GM21786 (cell line): ENCODE results near the gene PROX1.

Experiments
- ATAC-seq: cut with Tn5 transposase; IDR thresholded peaks from one replicate; pipeline ENCODE4 v1.9.1; 2021; ENCODE audit not compliant: unreplicated experiment

Gene PROX1, protein sequence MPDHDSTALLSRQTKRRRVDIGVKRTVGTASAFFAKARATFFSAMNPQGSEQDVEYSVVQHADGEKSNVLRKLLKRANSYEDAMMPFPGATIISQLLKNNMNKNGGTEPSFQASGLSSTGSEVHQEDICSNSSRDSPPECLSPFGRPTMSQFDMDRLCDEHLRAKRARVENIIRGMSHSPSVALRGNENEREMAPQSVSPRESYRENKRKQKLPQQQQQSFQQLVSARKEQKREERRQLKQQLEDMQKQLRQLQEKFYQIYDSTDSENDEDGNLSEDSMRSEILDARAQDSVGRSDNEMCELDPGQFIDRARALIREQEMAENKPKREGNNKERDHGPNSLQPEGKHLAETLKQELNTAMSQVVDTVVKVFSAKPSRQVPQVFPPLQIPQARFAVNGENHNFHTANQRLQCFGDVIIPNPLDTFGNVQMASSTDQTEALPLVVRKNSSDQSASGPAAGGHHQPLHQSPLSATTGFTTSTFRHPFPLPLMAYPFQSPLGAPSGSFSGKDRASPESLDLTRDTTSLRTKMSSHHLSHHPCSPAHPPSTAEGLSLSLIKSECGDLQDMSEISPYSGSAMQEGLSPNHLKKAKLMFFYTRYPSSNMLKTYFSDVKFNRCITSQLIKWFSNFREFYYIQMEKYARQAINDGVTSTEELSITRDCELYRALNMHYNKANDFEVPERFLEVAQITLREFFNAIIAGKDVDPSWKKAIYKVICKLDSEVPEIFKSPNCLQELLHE

DNA sequence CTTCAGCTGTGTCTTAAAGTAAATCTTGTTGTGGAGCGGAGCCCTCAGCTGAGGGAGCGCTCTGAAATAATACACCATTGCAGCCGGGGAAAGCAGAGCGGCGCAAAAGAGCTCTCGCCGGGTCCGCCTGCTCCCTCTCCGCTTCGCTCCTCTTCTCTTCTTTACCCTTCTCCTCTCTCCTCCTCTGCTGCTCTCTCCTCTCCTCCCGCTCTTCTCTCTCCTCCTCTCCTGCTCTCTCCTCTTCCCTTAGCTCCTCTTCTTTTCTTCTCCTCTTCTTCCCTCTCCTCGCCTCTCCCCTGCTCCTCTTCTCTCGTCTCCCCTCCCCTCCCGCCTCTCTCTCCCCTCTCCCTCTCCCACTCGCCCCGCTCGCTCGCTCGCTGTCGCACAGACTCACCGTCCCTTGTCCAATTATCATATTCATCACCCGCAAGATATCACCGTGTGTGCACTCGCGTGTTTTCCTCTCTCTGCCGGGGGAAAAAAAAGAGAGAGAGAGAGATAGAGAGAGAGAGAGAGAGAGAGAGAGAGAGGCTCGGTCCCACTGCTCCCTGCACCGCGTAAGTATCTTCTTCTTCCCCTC, at the start of gene PROX1:
Gene PROX1, plus strand, starts transcription at position 47 of the 580 bp plus-strand sequence. CDS start 8,563 bp downstream, outside the sequence.
- ATAC-seq = peak; percentile 73

DNA sequence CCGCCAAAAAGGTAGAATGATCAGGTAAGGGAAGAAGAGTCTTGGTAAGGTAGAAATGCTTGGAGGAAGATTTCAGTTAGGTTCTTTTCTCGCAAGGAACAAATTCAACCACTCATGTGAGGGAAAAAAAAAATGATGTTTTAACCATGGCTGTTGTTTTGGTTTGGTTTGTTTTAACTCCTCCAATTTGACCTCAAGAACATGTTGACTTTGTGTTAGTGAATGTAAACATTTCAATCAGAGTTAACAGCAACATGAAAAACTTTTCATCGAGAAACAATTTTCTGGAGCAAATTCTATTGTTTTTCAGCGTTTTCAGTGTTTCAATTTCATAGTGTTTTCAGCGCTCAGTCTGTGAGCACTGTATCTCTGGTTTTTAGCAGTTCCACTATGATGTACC, 49.0 kb upstream of the PROX1 start:
- ATAC-seq = no peak

DNA sequence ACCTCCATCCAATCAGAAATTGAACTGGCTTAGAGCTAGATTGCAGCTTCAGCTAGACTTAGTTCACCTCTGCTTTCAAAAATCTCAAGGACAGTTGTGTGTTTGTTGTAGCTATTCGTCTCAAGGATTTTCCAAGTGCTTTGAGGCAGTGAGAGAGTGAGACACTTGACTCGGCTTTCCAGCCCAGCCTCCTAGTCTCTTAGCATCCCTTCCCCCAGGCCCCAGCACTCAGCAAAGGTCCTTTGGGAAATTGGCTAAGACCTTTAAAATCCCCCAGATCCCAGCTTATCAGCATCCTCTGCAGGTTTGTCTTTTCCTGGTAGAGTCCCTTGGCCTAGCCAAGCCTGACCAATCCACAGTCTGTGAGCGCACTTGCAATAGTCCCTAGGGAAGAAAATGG, 47.9 kb upstream of the PROX1 start:
- ATAC-seq = no peak

GRCh38 chr1:213940947-213941346, 46.8 kb upstream of the PROX1 start:
- no peak for ATAC-seq

- no peak for ATAC-seq
These were observed 45.7 kb upstream of the PROX1 start for GRCh38 chr1:213942061-213942460.

- ATAC-seq = no peak
These were observed 40.5 kb upstream of the PROX1 start for GRCh38 chr1:213947200-213947801.

DNA sequence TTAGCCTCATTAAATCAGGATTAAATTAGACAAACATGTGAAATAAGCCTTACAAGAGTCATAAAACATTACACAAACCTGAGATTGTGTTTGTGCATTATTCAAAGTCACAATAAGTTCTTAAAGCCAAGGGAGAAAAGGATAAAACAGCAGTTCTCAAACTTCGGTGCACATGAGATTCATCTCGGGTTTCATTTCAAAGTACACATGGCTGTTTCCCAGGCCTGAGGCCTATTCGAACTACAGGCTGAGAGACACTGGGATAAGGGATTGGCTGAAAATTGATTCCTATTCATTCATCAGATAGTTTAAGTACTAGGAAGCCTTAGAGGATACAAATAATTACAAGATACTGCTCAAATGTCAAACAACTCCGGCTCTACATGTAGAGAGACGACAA, 35.9 kb upstream of the PROX1 start:
- ATAC-seq = no peak

DNA sequence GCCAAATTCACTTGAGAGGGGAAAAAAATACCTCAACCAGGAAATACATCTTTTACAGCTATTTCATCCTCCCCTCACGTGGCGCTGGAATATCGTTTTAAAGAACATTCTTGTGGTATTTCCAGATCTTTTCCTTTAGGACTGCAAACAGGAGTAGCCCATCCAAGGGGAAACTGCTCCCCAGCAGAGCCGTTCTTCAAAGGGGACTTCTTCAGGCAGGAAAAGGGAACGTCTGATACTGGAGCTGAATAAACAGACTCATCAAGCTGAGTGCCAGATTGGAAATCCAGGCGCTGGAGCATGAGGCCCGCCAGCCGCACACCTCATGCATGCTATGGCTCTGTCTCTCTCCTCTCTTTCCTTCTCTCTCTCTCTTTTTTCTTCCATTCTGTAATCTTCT, 34.0 kb upstream of the PROX1 start:
- no peak for ATAC-seq

DNA sequence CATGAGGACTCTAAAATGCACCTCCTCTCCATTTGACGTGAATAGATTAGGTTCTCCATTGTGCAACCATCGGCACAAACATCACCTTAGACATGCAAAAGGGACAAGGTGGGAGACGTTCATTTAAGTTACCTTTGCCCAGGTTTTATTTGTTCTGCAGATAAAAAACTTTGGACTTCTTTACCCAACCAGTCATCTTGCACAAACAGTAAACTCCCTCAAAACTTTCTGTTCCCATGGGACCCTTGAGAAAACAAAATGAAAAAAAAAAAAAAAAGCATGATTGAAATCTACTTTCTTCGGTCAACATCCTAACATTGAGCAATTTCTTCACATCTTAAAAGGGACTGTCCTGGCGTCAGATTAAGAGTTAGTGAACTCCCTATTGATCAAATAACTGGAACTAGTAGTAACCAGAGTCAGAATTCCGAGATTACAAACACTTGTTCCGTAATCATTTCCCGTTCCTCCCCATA, 31.4 kb upstream of the PROX1 start:
- ATAC-seq = no peak

DNA sequence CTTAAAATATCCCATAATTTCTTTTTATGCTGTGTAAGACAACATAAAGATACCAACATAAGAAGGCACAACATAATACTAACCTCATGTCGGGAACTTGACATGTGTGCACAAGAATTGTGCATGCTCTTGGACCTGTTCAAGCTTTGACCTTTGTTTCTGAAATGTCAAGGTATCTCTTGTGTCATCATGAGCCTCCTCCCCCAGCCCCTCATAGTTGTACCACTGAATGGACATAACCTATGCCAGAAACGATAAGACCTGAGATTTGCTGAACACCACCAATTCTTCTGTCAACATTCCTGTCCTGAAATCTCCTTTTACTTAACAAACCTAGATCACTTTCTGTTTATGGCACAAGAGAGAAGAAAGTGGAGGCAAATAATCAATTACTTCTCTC, 29.4 kb upstream of the PROX1 start:
- ATAC-seq = no peak

DNA sequence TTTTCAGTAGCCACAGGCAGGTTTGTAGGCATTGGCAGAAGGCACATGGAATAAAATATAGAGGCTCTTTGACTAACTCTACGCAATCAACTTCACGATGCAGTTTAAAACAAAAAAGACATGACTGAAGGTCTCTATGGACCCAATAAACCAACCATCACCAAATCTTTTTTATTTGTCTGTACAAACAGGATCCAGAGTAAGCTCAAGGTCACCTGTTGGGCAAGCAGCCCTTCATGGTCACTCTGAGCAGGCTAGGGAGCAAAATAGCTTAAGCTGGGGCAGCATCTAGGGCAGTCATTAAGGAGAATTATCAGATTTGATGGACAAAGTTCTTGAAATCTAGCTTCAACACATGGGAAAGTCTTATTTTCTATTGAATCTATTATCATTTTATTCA, 26.8 kb upstream of the PROX1 start:
- ATAC-seq = no peak

GRCh38 chr1:213962508-213962907, 25.3 kb upstream of the PROX1 start:
- ATAC-seq = no peak

- ATAC-seq = no peak
These were observed 21.7 kb upstream of the PROX1 start for GRCh38 chr1:213966122-213966521.

DNA sequence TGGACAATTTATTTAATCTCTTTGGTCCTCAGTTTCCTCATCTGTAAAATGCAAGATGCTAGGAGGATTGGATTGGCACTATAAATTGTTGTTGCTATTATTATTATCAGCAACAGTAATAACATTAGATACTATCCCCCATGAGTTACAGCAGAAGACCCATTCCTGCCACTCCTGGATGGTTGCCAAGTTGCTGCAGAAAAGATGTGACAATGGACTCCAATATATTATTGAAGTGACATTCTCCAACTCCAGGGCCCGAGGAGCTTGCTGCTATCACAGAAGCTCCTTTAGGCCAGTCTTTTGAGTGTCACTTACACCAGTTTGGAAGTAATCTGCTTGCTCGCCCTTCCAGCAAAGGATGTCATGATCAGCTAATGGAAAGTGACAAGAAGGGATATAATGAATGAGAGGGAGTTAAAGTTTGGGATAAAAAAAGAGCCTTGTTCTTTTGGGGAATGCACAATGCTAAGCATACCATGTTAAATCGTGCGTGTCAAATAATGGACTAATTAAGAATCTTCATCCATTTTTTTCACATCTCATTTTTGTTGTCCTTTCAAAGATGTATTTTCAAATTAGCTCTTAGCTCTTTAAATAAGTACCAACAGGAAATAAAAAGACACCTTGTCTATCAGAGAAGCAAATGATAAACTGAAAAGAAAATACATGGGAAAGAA, 19.5 kb upstream of the PROX1 start:
- no peak for ATAC-seq

- ATAC-seq = no peak
These were observed 17.7 kb upstream of the PROX1 start for GRCh38 chr1:213969958-213970555.

DNA sequence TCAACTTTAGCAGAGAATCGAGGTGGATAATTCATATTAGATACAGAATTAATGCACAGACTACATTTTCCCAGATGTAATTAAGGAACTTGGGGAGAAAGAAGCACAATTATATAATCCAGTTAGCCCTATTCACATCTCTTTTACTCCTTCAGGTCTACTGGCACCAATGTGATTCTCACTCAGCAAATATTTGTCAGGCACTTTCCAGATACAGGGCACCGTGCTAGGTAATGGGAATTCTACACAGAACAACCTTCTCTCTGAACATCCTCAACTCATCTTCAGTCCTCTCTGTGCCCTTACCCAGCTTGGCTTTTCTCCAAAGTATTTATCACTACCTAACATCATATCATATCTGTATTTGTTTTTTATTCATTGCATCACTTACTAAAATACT, 15.6 kb upstream of the PROX1 start:
- ATAC-seq = no peak

DNA sequence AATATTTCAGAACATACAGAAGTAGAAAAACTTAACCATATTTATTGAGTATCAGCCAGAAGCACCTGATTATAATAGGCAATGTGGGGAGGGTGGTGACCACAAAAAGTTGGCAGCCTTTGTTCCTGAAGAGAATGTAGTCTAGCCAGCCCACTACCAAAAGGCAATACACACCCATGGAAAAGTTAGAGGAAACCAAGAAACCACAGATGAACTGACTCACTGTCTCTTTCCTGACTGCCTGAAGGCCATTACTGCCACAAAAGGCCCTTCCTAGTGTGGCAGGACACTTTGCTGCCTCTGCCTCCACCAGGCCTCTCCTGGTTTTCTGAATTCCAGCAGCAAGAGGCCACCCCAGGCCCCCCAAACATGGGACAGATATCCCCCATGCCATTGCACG, 14.6 kb upstream of the PROX1 start:
- no peak for ATAC-seq

DNA sequence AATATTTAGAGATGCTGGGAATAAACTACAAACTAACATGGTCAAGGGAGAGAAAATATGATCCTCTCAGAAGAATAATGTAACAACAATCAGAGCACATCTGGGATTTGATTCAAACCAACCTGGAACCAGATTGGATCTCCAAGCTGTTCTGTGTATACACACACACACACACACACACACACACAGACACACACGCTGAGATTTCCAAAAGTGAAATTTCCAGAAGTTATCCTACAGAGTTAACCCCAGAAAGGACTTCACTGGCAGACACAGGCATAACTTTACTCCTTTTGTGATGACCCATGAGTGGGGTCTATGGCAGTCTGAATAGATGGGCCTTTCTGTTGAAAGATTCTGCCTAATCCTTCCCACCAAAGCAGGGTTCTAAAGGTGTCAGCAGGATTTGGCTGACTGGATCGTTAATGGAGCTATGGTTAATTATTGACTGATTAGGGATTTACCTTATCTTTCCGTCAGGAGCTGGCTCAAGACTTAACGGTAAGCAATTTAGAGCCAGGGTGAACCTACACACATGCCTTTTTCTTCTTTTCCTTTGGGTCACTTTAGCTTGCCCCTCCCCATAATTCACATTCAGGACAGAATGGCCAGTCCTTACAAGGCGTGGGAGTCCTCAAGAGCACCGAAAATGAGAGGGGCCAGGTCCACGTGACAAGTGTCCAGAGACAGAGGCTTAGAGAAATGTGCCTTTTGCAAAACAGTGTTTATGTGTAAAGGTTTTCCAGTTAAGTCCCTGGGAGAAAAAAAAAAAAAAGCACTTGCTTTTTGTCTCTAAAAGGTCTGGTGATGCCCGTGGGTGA, 10.9 kb upstream of the PROX1 start:
- no peak for ATAC-seq

GRCh38 chr1:213977486-213977842, 10.3 kb upstream of the PROX1 start:
- ATAC-seq = no peak

- no peak for ATAC-seq
These were observed 9.9 kb upstream of the PROX1 start for GRCh38 chr1:213977909-213978308.
